H9 (cell line): ENCODE results near the gene PACC1. TPM values are rescaled to one million over a fixed set of nuclear protein-coding genes. Genes with fewer than 3 reads are reported as not detected.

Source experiments
- DNase-seq: peaks from one replicate; pipeline ENCODE4 v3.0.0-alpha.2; 2017
- H2AFZ ChIP-seq: one replicate; pipeline ENCODE4 v1.6.1; 2013; ENCODE audit warnings: mild to moderate bottlenecking, low read length, control low read depth, moderate library complexity
- H2AK5ac ChIP-seq: 2 replicates; pipeline ENCODE4 v1.6.1; 2013; ENCODE audit warnings: low read length, control low read depth, mixed read lengths; ENCODE audit not compliant: insufficient read length
- H2BK120ac ChIP-seq: one replicate; pipeline ENCODE4 v1.6.1; 2013; ENCODE audit warnings: low read depth, mild to moderate bottlenecking, low read length, control low read depth, inconsistent platforms; ENCODE audit not compliant: poor library complexity, severe bottlenecking
- H2BK12ac ChIP-seq: 2 replicates; pipeline ENCODE4 v1.6.1; 2013; ENCODE audit warnings: low read length, control low read depth, mixed read lengths, low read depth; ENCODE audit not compliant: insufficient read length
- H2BK15ac ChIP-seq: 2 replicates; pipeline ENCODE4 v1.6.1; 2013; ENCODE audit warnings: low read depth, low read length, control low read depth
- H2BK20ac ChIP-seq: one replicate; pipeline ENCODE4 v1.6.1; 2013; ENCODE audit warnings: low read depth, mild to moderate bottlenecking, low read length, control low read depth, inconsistent platforms; ENCODE audit not compliant: poor library complexity, severe bottlenecking
- H2BK5ac ChIP-seq: 2 replicates; pipeline ENCODE4 v1.6.1; 2013; ENCODE audit warnings: low read length, control low read depth, mixed read lengths; ENCODE audit not compliant: insufficient read length
- H3K14ac ChIP-seq: 2 replicates; pipeline ENCODE4 v1.6.1; 2013; ENCODE audit warnings: low read length, control low read depth; ENCODE audit not compliant: insufficient read depth
- H3K18ac ChIP-seq: 2 replicates; pipeline ENCODE4 v1.6.1; 2013; ENCODE audit warnings: low read depth, mild to moderate bottlenecking, mixed read lengths, low read length, control low read depth; ENCODE audit not compliant: insufficient read length
- H3K23ac ChIP-seq: 2 replicates; pipeline ENCODE4 v1.6.1; 2013; ENCODE audit warnings: low read length, control low read depth, mixed read lengths, low read depth; ENCODE audit not compliant: insufficient read length
- H3K23me2 ChIP-seq: 2 replicates; pipeline ENCODE4 v1.6.1; 2013; ENCODE audit warnings: low read depth, mild to moderate bottlenecking, mixed read lengths, low read length, control low read depth; ENCODE audit not compliant: insufficient read length, poor library complexity, severe bottlenecking
- H3K27ac ChIP-seq: 2 replicates; pipeline ENCODE4 v1.5.1; 2013; ENCODE audit warnings: low read length, control low read depth, mixed read lengths, low read depth; ENCODE audit not compliant: insufficient read length
- H3K27me3 ChIP-seq: 2 replicates; pipeline ENCODE4 v1.6.1; 2013; ENCODE audit warnings: low read length, control low read depth, inconsistent platforms; ENCODE audit not compliant: insufficient read depth
- H3K4ac ChIP-seq: 2 replicates; pipeline ENCODE4 v1.6.1; 2013; ENCODE audit warnings: low read depth, mild to moderate bottlenecking, control low read depth, inconsistent platforms, low read length, moderate library complexity
- H3K4me1 ChIP-seq: 2 replicates; pipeline ENCODE4 v1.6.1; 2013; ENCODE audit warnings: low read length, control low read depth, inconsistent platforms; ENCODE audit not compliant: insufficient read depth
- H3K4me2 ChIP-seq: 2 replicates; pipeline ENCODE4 v1.6.1; 2013; ENCODE audit warnings: low read length, control low read depth, mixed read lengths; ENCODE audit not compliant: insufficient read length, insufficient read depth
- H3K56ac ChIP-seq: 2 replicates; pipeline ENCODE4 v1.6.1; 2013; ENCODE audit warnings: low read depth, mild to moderate bottlenecking, mixed read lengths, low read length, control low read depth; ENCODE audit not compliant: insufficient read length
- H3K79me1 ChIP-seq: 2 replicates; pipeline ENCODE4 v1.6.1; 2013; ENCODE audit warnings: low read depth, mild to moderate bottlenecking, moderate library complexity, low read length, control low read depth, inconsistent platforms; ENCODE audit not compliant: insufficient read depth, poor library complexity, severe bottlenecking
- H3K79me2 ChIP-seq: 2 replicates; pipeline ENCODE4 v1.6.1; 2013; ENCODE audit warnings: low read length, control low read depth, inconsistent platforms; ENCODE audit not compliant: insufficient read depth
- H3K9ac ChIP-seq: 2 replicates; pipeline ENCODE4 v1.6.1; 2013; ENCODE audit warnings: low read length, control low read depth, mixed read lengths; ENCODE audit not compliant: insufficient read length; ENCODE audit errors: extremely low read depth
- H3K9me3 ChIP-seq: one replicate; pipeline ENCODE4 v1.6.1; 2013; ENCODE audit warnings: low read depth, low read length, inconsistent platforms; ENCODE audit not compliant: control insufficient read depth
- H3T11ph ChIP-seq: one replicate; pipeline ENCODE4 v1.6.1; 2013; ENCODE audit warnings: mild to moderate bottlenecking, low read length, control low read depth, inconsistent platforms
- H4K20me1 ChIP-seq: one replicate; pipeline ENCODE4 v1.6.1; 2013; ENCODE audit not compliant: control insufficient read depth, insufficient read length, insufficient read depth
- H4K5ac ChIP-seq: 2 replicates; pipeline ENCODE4 v1.6.1; 2013; ENCODE audit warnings: low read depth, mild to moderate bottlenecking, mixed read lengths, low read length, control low read depth; ENCODE audit not compliant: insufficient read length
- H4K8ac ChIP-seq: replicated peaks from 2 replicates; pipeline ENCODE4 v1.6.1; 2013; ENCODE audit warnings: low read length, control low read depth, mixed read lengths, low read depth; ENCODE audit not compliant: insufficient read length
- H4K91ac ChIP-seq: 2 replicates; pipeline ENCODE4 v1.6.1; 2013; ENCODE audit warnings: low read depth, mild to moderate bottlenecking, moderate library complexity, mixed read lengths, low read length, control low read depth; ENCODE audit not compliant: insufficient read length
- H3K27ac Mint-ChIP-seq, 3 experiments: 2 replicates in 2 of 3; 3 replicates in 1 of 3; pipeline ENCODE4 v1.8.0; 2020 to 2021; ENCODE audit warnings: mixed read lengths in 3 of 3, mild to moderate bottlenecking in 1 of 3, moderate library complexity in 1 of 3
- H3K27me3 Mint-ChIP-seq: 2 replicates; pipeline ENCODE4 v1.8.0; 2021; ENCODE audit warnings: low read depth, mild to moderate bottlenecking, moderate library complexity, mixed read lengths
- H3K36me3 Mint-ChIP-seq, 3 experiments: 2 replicates in 2 of 3; 3 replicates in 1 of 3; pipeline ENCODE4 v1.8.0; 2020 to 2021; ENCODE audit warnings: low read depth in 3 of 3, mixed read lengths in 3 of 3; ENCODE audit not compliant: insufficient read depth in 1 of 3
- H3K4me1 Mint-ChIP-seq, 2 experiments: 2 replicates each; pipeline ENCODE4 v1.8.0; 2020; ENCODE audit warnings: mixed read lengths in 2 of 2
- H3K4me3 Mint-ChIP-seq, 2 experiments: 2 replicates in 1 of 2; 3 replicates in 1 of 2; pipeline ENCODE4 v1.8.0; 2020 to 2021; ENCODE audit warnings: mild to moderate bottlenecking in 2 of 2, mixed read lengths in 2 of 2, moderate library complexity in 1 of 2
- H3K9me3 Mint-ChIP-seq, 2 experiments: 2 replicates in 1 of 2; 3 replicates in 1 of 2; pipeline ENCODE4 v1.8.0; 2020; ENCODE audit warnings: mild to moderate bottlenecking in 2 of 2, mixed read lengths in 2 of 2, moderate library complexity in 1 of 2
- CTCF ChIP-seq: fragments of 200-600 bp; sonication (generic); conservative IDR thresholded peaks from 3 replicates; pipeline ENCODE4 v1.8.0; 2021; ENCODE audit warnings: antibody characterized with exemption, mild to moderate bottlenecking
- WGBS: extraction: QIAGEN DNeasy Blood & Tissue Kit; methylation state at CpG from one replicate; pipeline ENCODE4 v1.1.7; 2013; ENCODE audit warnings: missing lambda C conversion rate, low lambda C conversion rate, mixed read lengths; ENCODE audit not compliant: insufficient read length; ENCODE audit errors: extremely low coverage; 5-methylcytosine and 5-hydroxymethylcytosine counted together
- total RNA-seq: library from RNA; stranded (reverse); gene quantifications from 2 replicates; pipeline ENCODE4 v1.2.1, GENCODE V29; 2021

Gene PACC1
- total RNA-seq, 1 experiment from 2014 or later = 10.9 TPM

GRCh38 chr1:212447478-212447877 is 32.8 kb upstream of the PACC1 start:
- H3K27ac ChIP-seq = no peak overlapping the region
- no peak overlapping the region for H3K23ac ChIP-seq
- no peaks in the 10 kb centered on the region for H3K23me2 ChIP-seq
- H2AK5ac ChIP-seq = no peak overlapping the region
- H3K27me3 ChIP-seq = no peaks in the 10 kb centered on the region
- no CpG with 5 or more reads among the region's 2 CpGs for WGBS
- Mint-ChIP-seq H3K9me3 (no peaks in the 10 kb centered on the region), H3K36me3 (peaks cover 2 to 17% (median 8%) of the 10 kb centered on the region in 3 experiments; a peak in 4 of 7 replicates), H3K4me1 (no peaks in the 10 kb centered on the region), H3K4me3 (no peak overlapping the region), H3K27me3 (no peaks in the 10 kb centered on the region), H3K27ac (no peak overlapping the region)
- no peak overlapping the region for H2AFZ ChIP-seq
- no peaks in the 10 kb centered on the region for H3K79me1 ChIP-seq
- H3K4ac ChIP-seq = no peak overlapping the region
- no peak overlapping the region for H4K5ac ChIP-seq
- no peak overlapping the region for H2BK20ac ChIP-seq
- no peak overlapping the region for H4K8ac ChIP-seq
- no peak overlapping the region for H2BK5ac ChIP-seq
- H3T11ph ChIP-seq = no peak overlapping the region
- no peak overlapping the region for H3K14ac ChIP-seq
- no peaks in the 10 kb centered on the region for H3K9me3 ChIP-seq
- no peak overlapping the region for H2BK120ac ChIP-seq
- H3K18ac ChIP-seq = no peak overlapping the region
- H3K4me2 ChIP-seq = no peak overlapping the region
- TF ChIP-seq CTCF = no peak
- H2BK15ac ChIP-seq = no peak overlapping the region
- no peaks in the 10 kb centered on the region for H3K4me1 ChIP-seq
- no peaks in the 10 kb centered on the region for H4K20me1 ChIP-seq
- H4K91ac ChIP-seq = no peak overlapping the region
- H3K56ac ChIP-seq = no peak overlapping the region
- no peak overlapping the region for H2BK12ac ChIP-seq
- no peaks in the 10 kb centered on the region for H3K79me2 ChIP-seq
- H3K9ac ChIP-seq = no peak overlapping the region
- DNase-seq = no peak
